Upper lobe of left lung (tissue), 6 donors: ENCODE measurements around the gene EIPR1. TPM values are rescaled to one million over a fixed set of nuclear protein-coding genes. Genes with fewer than 3 reads are reported as not detected.

ENCODE experiments used
- ATAC-seq, 2 donors: fragments of 200-7000 bp; cut with Tn5 transposase; one replicate each; pipeline ENCODE4 v1.9.1; 2022; ENCODE audit warnings: mild to moderate bottlenecking in 2 of 2, moderate library complexity in 2 of 2; ENCODE audit not compliant: low FRiP score in 2 of 2
- DNase-seq, 2 donors: peaks; one replicate each; pipeline ENCODE4 v3.0.0-alpha.2; 2019 to 2020
- H3K27ac ChIP-seq, 4 donors: fragments of 200-600 bp; sonication (generic); one replicate each; pipeline ENCODE4 v1.5.1; 2016 to 2019
- H3K27me3 ChIP-seq, 4 donors: fragments of 200-600 bp; sonication (generic); one replicate each; pipeline ENCODE4 v1.5.1; 2017 to 2019
- H3K36me3 ChIP-seq, 4 donors: fragments of 200-600 bp; sonication (generic); one replicate each; pipeline ENCODE4 v1.5.1; 2016 to 2019
- H3K4me1 ChIP-seq, 4 donors: fragments of 200-600 bp; sonication (generic); one replicate each; pipeline ENCODE4 v1.5.1; 2018 to 2019
- H3K4me3 ChIP-seq, 4 donors: fragments of 200-600 bp; sonication (generic); one replicate each; pipeline ENCODE4 v1.5.1; 2017 to 2019; ENCODE audit warnings: mild to moderate bottlenecking in 2 of 4, moderate library complexity in 1 of 4
- H3K9me3 ChIP-seq, 4 donors: fragments of 200-600 bp; sonication (generic); one replicate each; pipeline ENCODE4 v1.5.1; 2018 to 2019
- EP300 ChIP-seq, 4 donors: sonication (generic); formaldehyde crosslinking; IDR thresholded peaks; one replicate each; pipeline ENCODE4 v1.5.1; 2017; ENCODE audit warnings: antibody characterized with exemption in 4 of 4, control low read depth in 2 of 4
- POLR2A ChIP-seq, 4 donors: fragments of 450-650 bp; IDR thresholded peaks; one replicate each; pipeline ENCODE4 v1.5.1; 2016 to 2017; ENCODE audit warnings: antibody characterized with exemption in 4 of 4, mild to moderate bottlenecking in 2 of 4
- POLR2AphosphoS5 ChIP-seq, 2 donors: sonication (generic); formaldehyde crosslinking; IDR thresholded peaks; one replicate each; pipeline ENCODE4 v1.5.1; 2017; ENCODE audit warnings: antibody characterized with exemption in 2 of 2
- WGBS, 2 donors: methylation state at CpG; one replicate each; pipeline ENCODE4 v1.1.5; 2017 to 2018; 5-methylcytosine and 5-hydroxymethylcytosine counted together
- total RNA-seq, 6 donors: library from RNA; depleted of rRNA in 4 of 6; stranded (reverse); fragments of >200 nt in 4 of 6; gene quantifications; one replicate each; pipeline versions ENCODE4 v1.1.0 to v1.2.1, GENCODE V29; 2016 to 2021
- TF ChIP-seq, protein P1 (sequence below), 6 experiments: fragments of 450-650 bp in 4 of 6; fragments of 200-600 bp in 2 of 6; sonication (generic) in 2 of 6; IDR thresholded peaks; one replicate each; pipeline ENCODE4 v1.5.1; 2016 to 2019; ENCODE audit warnings: antibody characterized with exemption in 6 of 6
- donor health status: DM: no; HTN: no; CAD: no; lungs with moderate emphysema.
- donor health status: DM: no; HTN: yes; CAD: no; lungs with severe emphysema.

EIPR1 gene
- total RNA-seq, 6 donors from 2014 or later, result 17.6 to 39.8 (median 23.6) TPM

DNA sequence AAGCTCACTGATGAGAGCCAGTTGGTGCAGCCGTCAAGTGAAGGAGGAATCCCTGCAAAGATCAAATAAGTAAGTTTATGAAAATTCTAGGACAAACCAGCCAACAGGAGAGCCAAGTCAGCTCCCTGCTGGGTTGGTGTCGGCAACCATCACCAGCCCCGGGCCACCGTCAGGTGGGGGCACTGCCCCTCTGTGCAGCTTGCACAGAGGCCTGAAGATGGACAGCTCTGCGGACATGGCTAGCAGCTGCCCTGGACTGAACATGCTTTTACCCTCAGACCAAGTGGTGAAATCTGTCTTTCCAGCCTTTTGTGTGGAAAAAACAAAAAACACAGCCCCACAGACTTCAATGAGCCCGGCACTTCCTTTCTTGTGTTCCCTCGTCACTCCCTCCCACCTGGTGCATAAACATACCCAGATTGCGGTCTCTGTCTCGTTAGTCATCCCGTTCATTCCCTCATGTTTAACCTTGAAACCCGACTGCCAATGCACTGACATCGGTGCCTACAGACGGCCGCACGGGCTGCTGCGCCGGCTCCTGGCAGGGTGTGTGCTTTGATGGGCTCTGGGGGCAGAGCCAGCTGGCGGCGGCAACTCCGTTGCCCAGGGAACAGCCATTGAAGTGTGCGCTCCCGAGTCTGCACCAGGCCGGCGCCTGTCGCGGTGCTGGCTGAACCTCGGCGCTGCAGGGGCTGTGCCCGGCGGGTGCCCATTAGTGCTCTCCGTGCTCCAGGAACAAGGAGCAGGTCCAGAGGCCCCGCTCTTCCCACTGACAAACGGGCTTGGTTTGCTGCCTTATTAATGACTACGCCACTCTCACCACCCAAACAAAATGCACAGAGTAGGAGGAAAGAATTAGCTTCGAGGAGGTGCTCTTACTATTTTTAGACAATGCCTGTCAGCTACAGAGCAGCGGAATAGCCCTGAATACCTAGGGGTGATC, 95.3 kb downstream of the EIPR1 start:
- TF ChIP-seq POLR2AphosphoS5 (IDR thresholded peaks at IDR 0.05) (no peak), POLR2A (IDR thresholded peaks at IDR 0.05) (no peak), EP300 (IDR thresholded peaks at IDR 0.05) (no peak)
- TF ChIP-seq, protein P1, sequence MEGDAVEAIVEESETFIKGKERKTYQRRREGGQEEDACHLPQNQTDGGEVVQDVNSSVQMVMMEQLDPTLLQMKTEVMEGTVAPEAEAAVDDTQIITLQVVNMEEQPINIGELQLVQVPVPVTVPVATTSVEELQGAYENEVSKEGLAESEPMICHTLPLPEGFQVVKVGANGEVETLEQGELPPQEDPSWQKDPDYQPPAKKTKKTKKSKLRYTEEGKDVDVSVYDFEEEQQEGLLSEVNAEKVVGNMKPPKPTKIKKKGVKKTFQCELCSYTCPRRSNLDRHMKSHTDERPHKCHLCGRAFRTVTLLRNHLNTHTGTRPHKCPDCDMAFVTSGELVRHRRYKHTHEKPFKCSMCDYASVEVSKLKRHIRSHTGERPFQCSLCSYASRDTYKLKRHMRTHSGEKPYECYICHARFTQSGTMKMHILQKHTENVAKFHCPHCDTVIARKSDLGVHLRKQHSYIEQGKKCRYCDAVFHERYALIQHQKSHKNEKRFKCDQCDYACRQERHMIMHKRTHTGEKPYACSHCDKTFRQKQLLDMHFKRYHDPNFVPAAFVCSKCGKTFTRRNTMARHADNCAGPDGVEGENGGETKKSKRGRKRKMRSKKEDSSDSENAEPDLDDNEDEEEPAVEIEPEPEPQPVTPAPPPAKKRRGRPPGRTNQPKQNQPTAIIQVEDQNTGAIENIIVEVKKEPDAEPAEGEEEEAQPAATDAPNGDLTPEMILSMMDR (IDR thresholded peaks at IDR 0.05), result no peak
- no peaks in the 10 kb centered on the region for H3K9me3 ChIP-seq
- H3K27ac ChIP-seq, result no peak overlapping the region
- 87 to 89% methylated on average over 25 to 36 of the region's 36 CpGs for WGBS, 2 donors
- no peaks in the 10 kb centered on the region for H3K27me3 ChIP-seq
- DNase-seq (peak; percentile 19 to 77), ATAC-seq (peak in 1 of 2 donors; percentile 17)
- no peak overlapping the region for H3K4me3 ChIP-seq
- peaks cover 0 to 3% (median 0%) of the 10 kb centered on the region in 4 donors for H3K4me1 ChIP-seq
- no peaks in the 10 kb centered on the region for H3K36me3 ChIP-seq

- no peak for ATAC-seq
- peak in 1 of 2 donors; percentile 22 for DNase-seq
- WGBS, 2 donors, result 82 to 86% methylated on average over 11 to 13 of the region's 13 CpGs
- TF ChIP-seq POLR2AphosphoS5 (IDR thresholded peaks at IDR 0.05) (no peak), EP300 (IDR thresholded peaks at IDR 0.05) (no peak), POLR2A (IDR thresholded peaks at IDR 0.05) (no peak)
- TF ChIP-seq, protein P1 (IDR thresholded peaks at IDR 0.05), result no peak
- H3K4me3 ChIP-seq, result no peak overlapping the region
- no peaks in the 10 kb centered on the region for H3K36me3 ChIP-seq
- no peaks in the 10 kb centered on the region for H3K9me3 ChIP-seq
- H3K4me1 ChIP-seq, result peaks cover 0 to 3% (median 0%) of the 10 kb centered on the region in 4 donors
- no peak overlapping the region for H3K27ac ChIP-seq
- H3K27me3 ChIP-seq, result no peaks in the 10 kb centered on the region
Observed at GRCh38 chr2:3280683-3281520, 96.7 kb downstream of the EIPR1 start.

GRCh38 chr2:3280197-3280596, 97.4 kb downstream of the EIPR1 start:
- 85 to 94% methylated on average over 19 to 20 of the region's 20 CpGs for WGBS, 2 donors
- TF ChIP-seq EP300 (IDR thresholded peaks at IDR 0.05) (no peak), POLR2AphosphoS5 (IDR thresholded peaks at IDR 0.05) (no peak), POLR2A (IDR thresholded peaks at IDR 0.05) (no peak)
- TF ChIP-seq, protein P1 (IDR thresholded peaks at IDR 0.05), result no peak
- H3K27me3 ChIP-seq, result no peaks in the 10 kb centered on the region
- no peak for ATAC-seq
- peaks cover 0 to 3% (median 0%) of the 10 kb centered on the region in 4 donors for H3K4me1 ChIP-seq
- peak; percentile 11 to 53 for DNase-seq
- no peaks in the 10 kb centered on the region for H3K36me3 ChIP-seq
- no peak overlapping the region for H3K4me3 ChIP-seq
- H3K27ac ChIP-seq, result no peak overlapping the region
- H3K9me3 ChIP-seq, result peaks cover 0 to 6% (median 0%) of the 10 kb centered on the region in 4 donors

- peak in 1 of 2 donors; percentile 15 for DNase-seq
Observed at GRCh38 chr2:3279236-3279960, 98.2 kb downstream of the EIPR1 start.

More at GRCh38 chr2:3279236-3279960, 98.2 kb downstream of the EIPR1 start:
- no peak overlapping the region for H3K27ac ChIP-seq
- no peak overlapping the region for H3K4me3 ChIP-seq
- no peak for TF ChIP-seq POLR2AphosphoS5 (IDR thresholded peaks at IDR 0.05)
- TF ChIP-seq, protein P1 (IDR thresholded peaks at IDR 0.05), result no peak
- TF ChIP-seq POLR2A (IDR thresholded peaks at IDR 0.05), result no peak
- no peak for TF ChIP-seq EP300 (IDR thresholded peaks at IDR 0.05)
- peaks cover 0 to 3% (median 0%) of the 10 kb centered on the region in 4 donors for H3K4me1 ChIP-seq
- 91 to 94% methylated on average over 17 of the region's 17 CpGs for WGBS, 2 donors
- no peak for ATAC-seq
- H3K27me3 ChIP-seq, result no peaks in the 10 kb centered on the region
- H3K36me3 ChIP-seq, result no peaks in the 10 kb centered on the region
- peaks cover 0 to 6% (median 0%) of the 10 kb centered on the region in 4 donors for H3K9me3 ChIP-seq
